ENCODE results near the gene DYSF.

DYSF gene

GRCh38 chr2:71716697-71717624 is 263.6 kb downstream of the DYSF start:
- no peak for DNase-seq

- no peak for DNase-seq
These were observed 265.3 kb downstream of the DYSF start for GRCh38 chr2:71718686-71719085.

DNA sequence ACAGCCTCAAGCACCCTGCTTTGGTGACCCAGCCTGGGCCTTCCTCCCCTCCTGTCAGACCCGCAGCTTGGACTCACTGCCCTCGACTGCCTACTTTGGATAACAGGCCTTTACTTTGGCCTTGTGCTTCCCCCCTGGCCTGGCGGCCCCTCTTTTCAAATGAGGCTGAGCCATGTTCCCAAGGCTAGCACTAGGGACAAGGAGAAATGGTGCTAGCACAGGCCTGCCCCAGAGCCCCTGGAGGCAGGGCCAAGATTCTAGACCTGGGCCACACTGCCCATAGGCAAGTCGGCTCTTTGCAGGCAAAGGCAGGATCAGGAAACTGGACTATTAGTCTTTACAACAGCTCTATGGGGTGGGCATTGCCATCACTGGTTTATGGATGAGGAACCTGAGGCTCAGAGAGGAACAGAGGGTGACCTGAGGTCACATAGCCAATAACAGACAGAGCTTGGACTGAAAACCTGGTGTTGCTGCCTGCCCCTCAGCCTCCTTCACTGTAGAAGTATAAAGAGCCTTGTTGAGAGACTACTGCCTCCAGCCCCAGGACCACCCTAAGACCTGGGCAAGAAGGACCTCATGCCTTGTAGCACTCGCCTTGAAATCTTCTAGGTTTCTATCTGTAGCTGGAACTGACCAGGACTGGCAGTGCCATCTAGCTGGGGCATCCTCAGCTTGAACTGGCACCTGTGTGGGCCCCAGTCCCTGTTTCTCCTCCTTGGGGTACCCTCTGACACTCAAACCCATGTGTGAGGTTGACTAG is 266.3 kb downstream of the DYSF start:
- DNase-seq: no peak

- DNase-seq: no peak
These were observed 266.9 kb downstream of the DYSF start for GRCh38 chr2:71720283-71720560.

- DNase-seq: no peak
These were observed 267.4 kb downstream of the DYSF start for GRCh38 chr2:71720596-71721361.

DNA sequence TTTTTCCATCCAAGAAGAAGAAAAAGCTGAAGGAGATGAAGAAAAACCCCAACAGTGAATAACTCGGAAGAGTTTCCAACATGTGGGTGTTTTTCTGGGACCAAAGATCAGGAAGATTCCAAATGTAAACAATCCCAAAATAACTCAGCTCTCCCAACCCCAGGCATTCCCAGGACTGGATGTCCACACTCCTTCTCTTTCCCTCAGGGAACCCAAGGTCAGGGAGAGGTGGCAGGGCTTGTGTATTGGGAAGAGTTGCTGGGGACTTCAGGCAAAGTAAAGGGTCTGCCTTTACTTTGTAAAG is 268.0 kb downstream of the DYSF start:
- DNase-seq: no peak

- DNase-seq: no peak
These were observed 268.3 kb downstream of the DYSF start for GRCh38 chr2:71721669-71722068.

DNA sequence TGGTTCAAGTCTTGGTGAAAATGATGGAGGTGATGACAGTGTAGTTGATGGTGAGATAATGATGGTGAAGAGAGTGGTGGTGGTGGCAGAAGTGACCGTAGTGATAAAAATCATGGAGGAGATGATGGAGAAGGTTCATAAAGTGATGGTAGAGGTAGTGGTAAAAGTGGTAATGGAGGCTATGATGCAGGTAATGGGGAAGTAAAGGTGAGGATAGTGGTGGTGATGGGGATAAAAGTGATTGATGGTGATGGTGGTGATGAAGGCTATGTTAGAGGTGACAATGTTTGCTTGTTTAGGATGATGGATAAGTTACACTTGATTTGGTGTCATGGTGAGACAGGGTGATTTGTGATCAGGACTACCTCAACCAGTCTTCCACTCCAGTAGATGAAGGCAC is 268.9 kb downstream of the DYSF start:
- DNase-seq: no peak

DNA sequence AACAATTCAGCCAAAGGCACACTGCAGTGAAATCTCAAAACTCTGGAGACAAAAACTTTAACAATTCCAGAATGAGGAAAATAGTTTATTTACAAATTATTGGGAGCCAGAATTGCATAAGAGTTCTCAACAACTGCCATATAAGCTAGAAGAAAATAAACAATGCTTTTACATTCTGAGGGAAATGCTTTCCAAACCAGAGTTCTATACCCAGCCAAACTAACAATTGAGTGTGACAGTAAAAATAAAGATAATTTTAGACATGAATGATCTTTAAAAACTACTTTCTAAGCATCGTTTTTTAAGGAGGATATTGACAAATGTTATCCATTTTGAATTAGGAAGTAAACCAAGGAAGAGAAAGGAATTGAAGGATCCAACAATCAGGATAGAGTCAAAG is 271.4 kb downstream of the DYSF start:
- no peak for DNase-seq

DNA sequence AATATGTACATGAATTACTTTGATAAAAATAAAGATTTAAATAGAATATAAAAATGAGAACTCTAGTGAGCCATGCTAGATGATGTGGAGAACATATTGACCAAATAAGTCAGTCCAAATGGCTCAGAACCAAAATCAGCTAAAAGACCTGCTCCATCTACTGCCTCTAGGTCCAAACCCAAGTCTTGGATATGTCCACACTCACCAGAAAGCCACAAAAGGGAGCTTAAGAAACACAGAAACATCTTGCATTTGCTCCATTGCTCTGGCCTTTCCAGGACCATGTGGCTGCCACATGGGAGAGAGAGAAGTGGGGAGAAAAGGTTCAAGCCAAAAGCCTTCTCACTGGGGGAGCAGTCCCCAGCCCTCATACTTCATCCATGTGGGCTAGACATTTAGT is 272.5 kb downstream of the DYSF start:
- no peak for DNase-seq

- no peak for DNase-seq
These were observed 274.2 kb downstream of the DYSF start for GRCh38 chr2:71727562-71727961.

GRCh38 chr2:71728036-71728435 is 274.7 kb downstream of the DYSF start:
- no peak for DNase-seq

DNA sequence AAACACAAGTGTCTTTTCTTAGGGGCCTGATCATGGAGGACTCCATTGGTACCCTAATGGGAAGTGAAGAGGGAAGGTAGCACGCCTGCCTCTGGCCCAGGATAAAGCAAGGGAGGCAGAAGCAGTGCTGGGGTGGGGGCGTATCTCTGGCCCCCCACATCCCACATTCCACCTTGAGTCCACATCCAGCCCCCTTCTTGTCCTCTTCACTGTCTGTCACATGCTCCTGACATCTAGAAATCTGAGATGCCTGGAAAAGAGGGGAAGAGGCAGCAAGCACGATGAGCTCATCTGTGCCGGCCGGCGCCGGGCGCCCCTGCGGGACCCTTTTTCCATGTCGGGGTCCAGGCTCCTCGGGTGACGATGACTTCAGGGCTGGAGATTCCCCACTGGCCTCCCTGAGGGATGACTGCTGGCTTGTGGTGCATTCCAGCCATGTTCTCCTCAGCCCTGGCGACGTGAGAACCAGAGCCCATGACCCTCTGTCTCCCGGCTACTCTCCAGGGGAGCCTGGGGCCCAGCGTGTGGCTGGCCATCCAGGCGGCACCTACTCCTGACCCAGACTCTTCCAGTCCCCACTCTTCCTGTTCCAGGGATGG is 277.5 kb downstream of the DYSF start:
- no peak for DNase-seq

- DNase-seq: no peak
These were observed 281.3 kb downstream of the DYSF start for GRCh38 chr2:71734620-71735019.

DNA sequence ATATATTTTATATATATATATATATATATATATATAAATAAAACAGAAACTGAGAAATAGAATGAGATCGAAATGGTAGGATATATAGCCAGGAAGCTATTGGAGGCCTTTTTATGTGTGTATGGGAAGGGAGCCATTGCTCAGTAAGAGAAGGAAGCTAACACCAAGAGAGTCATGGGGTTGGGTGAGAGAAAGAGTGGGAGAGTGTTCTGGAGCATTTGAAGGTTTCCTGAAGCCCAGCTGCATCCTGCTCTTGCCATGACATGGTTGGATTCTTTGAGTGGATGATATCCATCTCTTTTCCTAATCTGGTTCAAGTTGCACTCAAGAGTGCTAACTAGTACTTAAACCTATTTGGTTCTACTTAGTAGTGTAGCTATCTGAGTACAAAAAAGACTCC is 282.3 kb downstream of the DYSF start:
- no peak for DNase-seq

All from 8988T (cell line).